HepG2 (cell line): Measurements from ENCODE around the gene NACC2. TPM values are rescaled to one million over a fixed set of nuclear protein-coding genes. Genes with fewer than 3 reads are reported as not detected.

Experiments
- CBFB ChIP-seq: sonication (generic); formaldehyde crosslinking; IDR thresholded peaks from 2 replicates; pipeline ENCODE4 v1.4.0; 2020; ENCODE audit warnings: missing genetic modification reagents
- DMAP1 ChIP-seq: IDR thresholded peaks from 2 replicates; pipeline ENCODE4 v1.6.1; 2016
- HNRNPUL1 ChIP-seq: fragments of 200-400 bp; formaldehyde crosslinking; IDR thresholded peaks from 2 replicates; pipeline ENCODE4 v1.6.1; 2017; ENCODE audit warnings: low read depth, mild to moderate bottlenecking, low read length, moderate library complexity
- MEF2D ChIP-seq: sonication (generic); formaldehyde crosslinking; IDR thresholded peaks from 2 replicates; pipeline ENCODE4 v1.5.1; 2020; ENCODE audit warnings: mild to moderate bottlenecking, missing genetic modification reagents
- NKX3-1 ChIP-seq: sonication (generic); formaldehyde crosslinking; IDR thresholded peaks from 2 replicates; pipeline ENCODE4 v1.5.0; 2020; ENCODE audit warnings: missing genetic modification reagents
- ONECUT2 ChIP-seq: sonication (generic); formaldehyde crosslinking; IDR thresholded peaks from 2 replicates; pipeline ENCODE4 v1.4.0; 2020; ENCODE audit warnings: missing genetic modification reagents
- RBFOX2 ChIP-seq: fragments of 200-400 bp; formaldehyde crosslinking; IDR thresholded peaks from 2 replicates; pipeline ENCODE4 v1.6.1; 2017; ENCODE audit warnings: low read depth, mild to moderate bottlenecking, low read length
- TCF12 ChIP-seq, 2 experiments: fragments of 450-650 bp in 1 of 2; sonication (generic) in 1 of 2; formaldehyde crosslinking in 1 of 2; IDR thresholded peaks; 2 replicates each; pipeline versions ENCODE4 v1.6.1 to v1.8.0; 2017 to 2022; ENCODE audit warnings: antibody characterized with exemption in 1 of 2, mild to moderate bottlenecking in 1 of 2, missing genetic modification reagents in 1 of 2, moderate library complexity in 1 of 2
- ZNF251 ChIP-seq: sonication (generic); formaldehyde crosslinking; IDR thresholded peaks from 2 replicates; pipeline ENCODE4 v1.9.0; 2021; ENCODE audit warnings: mild to moderate bottlenecking, missing genetic modification reagents
- ZNF296 ChIP-seq: sonication (generic); formaldehyde crosslinking; conservative IDR thresholded peaks from 2 replicates; pipeline ENCODE4 v1.5.0; 2020; ENCODE audit warnings: mild to moderate bottlenecking, missing genetic modification reagents
- ZNF329 ChIP-seq: sonication (generic); formaldehyde crosslinking; IDR thresholded peaks from 2 replicates; pipeline ENCODE4 v1.9.0; 2021; ENCODE audit warnings: low read depth, mild to moderate bottlenecking, missing genetic modification reagents
- ZNF430 ChIP-seq: sonication (generic); formaldehyde crosslinking; IDR thresholded peaks from 2 replicates; pipeline ENCODE4 v1.9.0; 2021; ENCODE audit warnings: mild to moderate bottlenecking, missing genetic modification reagents
- ZNF598 ChIP-seq: sonication (generic); formaldehyde crosslinking; IDR thresholded peaks from 2 replicates; pipeline ENCODE4 v1.5.1; 2020; ENCODE audit warnings: mild to moderate bottlenecking, missing genetic modification reagents, borderline replicate concordance
- ZNF766 ChIP-seq: sonication (generic); formaldehyde crosslinking; IDR thresholded peaks from 2 replicates; pipeline ENCODE4 v1.5.0; 2020; ENCODE audit warnings: missing genetic modification reagents, borderline replicate concordance
- ZSCAN22 ChIP-seq: sonication (generic); formaldehyde crosslinking; IDR thresholded peaks from 2 replicates; pipeline ENCODE4 v1.4.0; 2020; ENCODE audit warnings: mild to moderate bottlenecking, missing genetic modification reagents
- polyA plus RNA-seq, 8 experiments: library from polyadenylated mRNA; depleted of rRNA in 3 of 8; stranded (reverse) in 7 of 8; unstranded in 1 of 8; fragments of >200 nt; fragmentation: Illumina TruSeq in 4 of 8; extraction: Trizol in 4 of 8; gene quantifications; 2 replicates each; pipeline versions ENCODE4 v1.2.1 to v1.2.3, GENCODE V29; 2011 to 2016; ENCODE audit warnings: low read depth in 4 of 8, missing spikeins in 1 of 8, mixed read lengths in 1 of 8; ENCODE audit not compliant: insufficient read depth in 1 of 8
- total RNA-seq, 5 experiments: library from RNA; depleted of rRNA; stranded (reverse); fragments of >200 nt; fragmentation: Illumina TruSeq; extraction: Trizol; gene quantifications; 2 replicates each; pipeline ENCODE4 v1.2.3, GENCODE V29; 2016; ENCODE audit warnings: low read depth in 1 of 5
- TF ChIP-seq, protein P1 (sequence below), 2 experiments: sonication (generic) in 1 of 2; formaldehyde crosslinking in 1 of 2; IDR thresholded peaks; 2 replicates each; pipeline versions ENCODE4 v1.6.1 to v1.9.0; 2014 to 2022; ENCODE audit warnings: antibody characterized with exemption in 1 of 2, borderline replicate concordance in 1 of 2, inconsistent platforms in 1 of 2, low read depth in 1 of 2, missing genetic modification reagents in 1 of 2
- TF ChIP-seq, protein P2 (sequence below): IDR thresholded peaks from 2 replicates; pipeline ENCODE4 v1.6.1; 2016; ENCODE audit warnings: missing genetic modification reagents, missing compliant biosample characterization
- TF ChIP-seq, protein P3 (sequence below): sonication (generic); formaldehyde crosslinking; IDR thresholded peaks from 2 replicates; pipeline ENCODE4 v1.8.0; 2022; ENCODE audit warnings: mild to moderate bottlenecking, missing genetic modification reagents, moderate library complexity
- TF ChIP-seq, protein P4 (sequence below): sonication (generic); formaldehyde crosslinking; IDR thresholded peaks from 2 replicates; pipeline ENCODE4 v1.4.0; 2020; ENCODE audit warnings: mild to moderate bottlenecking, missing genetic modification reagents

NACC2 gene
- total and polyA plus RNA-seq, 2 of the 13 experiments (the other 11 are each of a cell fraction or from before 2014, with no cell fraction given), result 5.9 to 12.3 TPM

DNA sequence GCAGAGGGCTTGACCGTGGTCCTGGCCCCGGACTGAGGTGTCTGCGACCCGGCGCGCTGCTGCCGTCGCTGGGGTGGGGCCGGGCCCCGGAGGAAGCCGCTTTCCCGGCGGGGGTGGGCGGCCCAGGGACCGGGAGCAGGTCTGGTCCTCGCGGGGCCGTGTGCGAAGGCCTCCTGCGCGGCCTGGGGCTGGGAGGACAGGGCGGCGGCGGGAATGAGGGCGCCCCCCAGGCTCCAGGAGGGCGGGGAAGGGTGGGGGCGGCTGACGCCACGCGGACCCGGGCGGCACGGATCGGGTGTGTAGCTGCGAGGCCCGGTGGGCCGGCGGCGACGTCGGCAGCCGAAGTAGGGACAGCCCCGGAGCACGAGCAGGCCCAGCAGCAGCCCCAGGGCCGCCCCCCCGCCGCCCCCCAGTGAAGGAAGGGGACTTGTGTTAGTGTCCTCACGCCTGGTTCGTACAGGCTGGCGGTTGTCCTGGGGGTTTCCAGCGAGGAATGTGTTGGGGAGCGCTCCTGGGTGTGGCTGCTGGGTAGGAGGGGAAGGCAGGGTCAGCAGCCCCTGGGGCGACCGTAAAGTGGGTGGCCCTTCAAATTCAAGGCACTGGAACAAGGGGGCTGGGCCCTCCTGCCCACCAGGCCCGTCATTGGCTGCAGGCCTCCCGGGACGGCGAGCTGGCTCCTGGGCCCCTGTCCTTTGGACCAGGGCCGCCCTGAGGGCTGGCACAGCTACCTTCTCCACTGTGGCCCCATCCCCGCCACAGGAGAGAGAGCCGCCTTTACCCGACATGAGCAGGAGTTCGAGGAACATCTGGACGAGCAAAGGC lies 24.2 kb upstream of the NACC2 start (continued):
- TF ChIP-seq, protein P1, sequence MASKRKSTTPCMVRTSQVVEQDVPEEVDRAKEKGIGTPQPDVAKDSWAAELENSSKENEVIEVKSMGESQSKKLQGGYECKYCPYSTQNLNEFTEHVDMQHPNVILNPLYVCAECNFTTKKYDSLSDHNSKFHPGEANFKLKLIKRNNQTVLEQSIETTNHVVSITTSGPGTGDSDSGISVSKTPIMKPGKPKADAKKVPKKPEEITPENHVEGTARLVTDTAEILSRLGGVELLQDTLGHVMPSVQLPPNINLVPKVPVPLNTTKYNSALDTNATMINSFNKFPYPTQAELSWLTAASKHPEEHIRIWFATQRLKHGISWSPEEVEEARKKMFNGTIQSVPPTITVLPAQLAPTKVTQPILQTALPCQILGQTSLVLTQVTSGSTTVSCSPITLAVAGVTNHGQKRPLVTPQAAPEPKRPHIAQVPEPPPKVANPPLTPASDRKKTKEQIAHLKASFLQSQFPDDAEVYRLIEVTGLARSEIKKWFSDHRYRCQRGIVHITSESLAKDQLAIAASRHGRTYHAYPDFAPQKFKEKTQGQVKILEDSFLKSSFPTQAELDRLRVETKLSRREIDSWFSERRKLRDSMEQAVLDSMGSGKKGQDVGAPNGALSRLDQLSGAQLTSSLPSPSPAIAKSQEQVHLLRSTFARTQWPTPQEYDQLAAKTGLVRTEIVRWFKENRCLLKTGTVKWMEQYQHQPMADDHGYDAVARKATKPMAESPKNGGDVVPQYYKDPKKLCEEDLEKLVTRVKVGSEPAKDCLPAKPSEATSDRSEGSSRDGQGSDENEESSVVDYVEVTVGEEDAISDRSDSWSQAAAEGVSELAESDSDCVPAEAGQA (IDR thresholded peaks at IDR 0.05; ENCODE audit: low read depth), result no peak
- TF ChIP-seq, protein P1 (CRISPR knock-in tag; IDR thresholded peaks at IDR 0.05; ENCODE audit: borderline replicate concordance), result no peak
- TF ChIP-seq NKX3-1 (CRISPR knock-in tag) (no peak), ZNF598 (CRISPR knock-in tag) (peak; percentile 69; the same call in 1 of the 2 replicates), ZSCAN22 (CRISPR knock-in tag) (0 out of 2 replicates have a peak, but pooled peaks have one; percentile 61), ONECUT2 (CRISPR knock-in tag) (no peak), MEF2D (CRISPR knock-in tag) (no peak), CBFB (0 out of 2 replicates have a peak, but pooled peaks have one; percentile 14), TCF12 (IDR thresholded peaks at IDR 0.05) (no peak), TCF12 (CRISPR knock-in tag; IDR thresholded peaks at IDR 0.05) (no peak), ZNF329 (CRISPR knock-in tag) (no peak), HNRNPUL1 (no peak), ZNF251 (CRISPR knock-in tag) (no peak), ZNF296 (no peak), RBFOX2 (peak; percentile 97), ZNF430 (CRISPR knock-in tag) (peak; percentile 61), ZNF766 (CRISPR knock-in tag) (peak; percentile 11; the same call in 1 of the 2 replicates), DMAP1 (CRISPR knock-in tag) (no peak; the same call in none of the 2 replicates)
- TF ChIP-seq, protein P2, sequence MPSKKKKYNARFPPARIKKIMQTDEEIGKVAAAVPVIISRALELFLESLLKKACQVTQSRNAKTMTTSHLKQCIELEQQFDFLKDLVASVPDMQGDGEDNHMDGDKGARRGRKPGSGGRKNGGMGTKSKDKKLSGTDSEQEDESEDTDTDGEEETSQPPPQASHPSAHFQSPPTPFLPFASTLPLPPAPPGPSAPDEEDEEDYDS (CRISPR knock-in tag), result peak; percentile 88
- TF ChIP-seq, protein P3, sequence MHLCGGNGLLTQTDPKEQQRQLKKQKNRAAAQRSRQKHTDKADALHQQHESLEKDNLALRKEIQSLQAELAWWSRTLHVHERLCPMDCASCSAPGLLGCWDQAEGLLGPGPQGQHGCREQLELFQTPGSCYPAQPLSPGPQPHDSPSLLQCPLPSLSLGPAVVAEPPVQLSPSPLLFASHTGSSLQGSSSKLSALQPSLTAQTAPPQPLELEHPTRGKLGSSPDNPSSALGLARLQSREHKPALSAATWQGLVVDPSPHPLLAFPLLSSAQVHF (CRISPR knock-in tag), result no peak
- TF ChIP-seq, protein P4, sequence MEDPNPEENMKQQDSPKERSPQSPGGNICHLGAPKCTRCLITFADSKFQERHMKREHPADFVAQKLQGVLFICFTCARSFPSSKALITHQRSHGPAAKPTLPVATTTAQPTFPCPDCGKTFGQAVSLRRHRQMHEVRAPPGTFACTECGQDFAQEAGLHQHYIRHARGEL, result no peak
